ENCODE results near the gene CD38.

GRCh38 chr4:15899511-15899910 lies 121.4 kb downstream of the CD38 start:
- TF ChIP-seq CTCF (IDR thresholded peaks at IDR 0.05) (no peak), POLR2A (IDR thresholded peaks at IDR 0.05) (no peak), POLR2AphosphoS5 (IDR thresholded peaks at IDR 0.05) (no peak)

Data from sigmoid colon (tissue), 4 donors.